Spleen (tissue), 7 donors: Measurements from ENCODE around the gene WDR38.

Experiments used
- POLR2AphosphoS5 ChIP-seq, 3 donors: sonication (generic); formaldehyde crosslinking; IDR thresholded peaks; one replicate each; pipeline ENCODE4 v1.5.1; 2017; ENCODE audit warnings: antibody characterized with exemption in 3 of 3
- TF ChIP-seq, protein P1 (sequence below), 11 experiments: fragments of 200-600 bp in 7 of 11; fragments of 450-650 bp in 4 of 11; sonication (generic) in 4 of 11; IDR thresholded peaks in 8 of 11; conservative IDR thresholded peaks in 3 of 11; 1 replicate in 7 of 11; 2 replicates in 4 of 11; pipeline versions ENCODE4 v1.4.0 to v1.8.0; 2016 to 2021; ENCODE audit warnings: antibody characterized with exemption in 11 of 11, inconsistent platforms in 4 of 11, mild to moderate bottlenecking in 1 of 11
- donor health status: DM: no; HTN: no; CAD: no; lungs with moderate emphysema.
- donor health status: DM: no; HTN: no; CAD: no.
- donor health status: DM: no; HTN: no; CAD: no.

GRCh38 chr9:124834591-124834990 lies 18.7 kb upstream of the WDR38 start:
- TF ChIP-seq, protein P1, sequence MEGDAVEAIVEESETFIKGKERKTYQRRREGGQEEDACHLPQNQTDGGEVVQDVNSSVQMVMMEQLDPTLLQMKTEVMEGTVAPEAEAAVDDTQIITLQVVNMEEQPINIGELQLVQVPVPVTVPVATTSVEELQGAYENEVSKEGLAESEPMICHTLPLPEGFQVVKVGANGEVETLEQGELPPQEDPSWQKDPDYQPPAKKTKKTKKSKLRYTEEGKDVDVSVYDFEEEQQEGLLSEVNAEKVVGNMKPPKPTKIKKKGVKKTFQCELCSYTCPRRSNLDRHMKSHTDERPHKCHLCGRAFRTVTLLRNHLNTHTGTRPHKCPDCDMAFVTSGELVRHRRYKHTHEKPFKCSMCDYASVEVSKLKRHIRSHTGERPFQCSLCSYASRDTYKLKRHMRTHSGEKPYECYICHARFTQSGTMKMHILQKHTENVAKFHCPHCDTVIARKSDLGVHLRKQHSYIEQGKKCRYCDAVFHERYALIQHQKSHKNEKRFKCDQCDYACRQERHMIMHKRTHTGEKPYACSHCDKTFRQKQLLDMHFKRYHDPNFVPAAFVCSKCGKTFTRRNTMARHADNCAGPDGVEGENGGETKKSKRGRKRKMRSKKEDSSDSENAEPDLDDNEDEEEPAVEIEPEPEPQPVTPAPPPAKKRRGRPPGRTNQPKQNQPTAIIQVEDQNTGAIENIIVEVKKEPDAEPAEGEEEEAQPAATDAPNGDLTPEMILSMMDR (IDR thresholded peaks at IDR 0.05 in 8 of 11, conservative IDR thresholded peaks at IDR 0.05 in 3 of 11), result no peak
- no peak for TF ChIP-seq POLR2AphosphoS5 (IDR thresholded peaks at IDR 0.05)
